Activated naive CD8-positive, alpha-beta T cell treated with anti-CD3 and anti-CD28 coated beads for 36 hours (primary cell): ENCODE data around the gene RAB11A. TPM values are rescaled to one million over a fixed set of nuclear protein-coding genes. Genes with fewer than 3 reads are reported as not detected.

Experiments used
- DNase-seq: peaks from one replicate; pipeline ENCODE4 v3.0.0; 2021
- H3K27ac Mint-ChIP-seq: one replicate; pipeline ENCODE4 v1.8.0; 2022; ENCODE audit warnings: mild to moderate bottlenecking, moderate library complexity, mixed read lengths
- H3K27me3 Mint-ChIP-seq: one replicate; pipeline ENCODE4 v1.8.0; 2022; ENCODE audit warnings: mild to moderate bottlenecking, mixed read lengths
- H3K36me3 Mint-ChIP-seq: one replicate; pipeline ENCODE4 v1.8.0; 2021; ENCODE audit warnings: mild to moderate bottlenecking, mixed read lengths
- H3K4me1 Mint-ChIP-seq: one replicate; pipeline ENCODE4 v1.8.0; 2021; ENCODE audit warnings: mixed read lengths
- H3K4me3 Mint-ChIP-seq: one replicate; pipeline ENCODE4 v1.8.0; 2022; ENCODE audit warnings: mild to moderate bottlenecking, moderate library complexity, mixed read lengths
- H3K9me3 Mint-ChIP-seq: one replicate; pipeline ENCODE4 v1.8.0; 2022; ENCODE audit warnings: mixed read lengths
- total RNA-seq, 2 experiments: library from RNA; stranded (reverse); gene quantifications; one replicate each; pipeline ENCODE4 v1.2.3, GENCODE V29; 2021

The RAB11A gene
- total RNA-seq, 2 experiments from 2014 or later, result 129 to 130 TPM

DNA sequence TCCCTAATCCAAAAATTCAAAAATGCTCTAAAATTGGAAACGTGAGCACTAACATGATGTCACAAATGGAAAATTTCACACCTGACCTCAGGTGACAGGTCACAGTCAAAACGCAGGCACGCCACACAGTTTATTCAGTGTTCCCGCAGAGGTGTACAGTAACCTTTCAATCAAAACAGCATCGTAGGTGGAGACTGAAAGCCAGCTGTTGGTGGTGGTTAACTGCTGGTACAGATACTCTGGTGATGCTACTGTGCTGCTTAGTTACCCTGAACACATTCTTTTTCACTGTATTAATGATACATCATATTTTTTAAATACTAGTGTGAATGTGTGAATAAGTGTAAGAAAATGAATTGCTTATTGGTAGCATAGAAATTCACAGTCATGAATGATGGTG is 23.8 kb downstream of the RAB11A start:
- Mint-ChIP-seq H3K27me3 (no peaks in the 10 kb centered on the region), H3K9me3 (no peaks in the 10 kb centered on the region), H3K36me3 (peaks cover 36% of the 10 kb centered on the region), H3K27ac (no peak overlapping the region), H3K4me1 (peaks cover 33% of the 10 kb centered on the region), H3K4me3 (no peak overlapping the region)
- DNase-seq, result no peak

DNA sequence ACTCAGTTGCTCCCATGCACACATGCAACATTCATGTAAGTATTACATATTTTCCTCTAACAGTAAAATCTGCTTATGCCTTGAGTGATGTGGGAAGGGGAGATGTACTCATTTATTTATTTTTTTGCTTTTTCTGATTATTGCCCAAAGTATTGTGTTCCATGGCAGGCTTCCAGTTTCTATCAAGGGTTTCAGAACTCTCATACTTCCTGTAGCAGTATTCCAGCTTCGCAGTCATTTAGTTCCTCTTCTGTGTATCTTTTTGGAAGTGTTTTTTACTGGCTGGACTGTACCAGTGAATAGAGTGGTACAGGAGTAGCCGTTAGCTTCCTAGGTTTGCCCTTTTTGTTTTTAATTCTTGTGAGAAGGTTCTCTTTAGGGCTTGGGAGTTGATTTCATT is 26.9 kb downstream of the RAB11A start:
- Mint-ChIP-seq H3K9me3 (no peaks in the 10 kb centered on the region), H3K4me1 (peaks cover 18% of the 10 kb centered on the region), H3K36me3 (peaks cover 18% of the 10 kb centered on the region), H3K27ac (no peak overlapping the region), H3K27me3 (no peaks in the 10 kb centered on the region), H3K4me3 (no peak overlapping the region)
- no peak for DNase-seq

DNA sequence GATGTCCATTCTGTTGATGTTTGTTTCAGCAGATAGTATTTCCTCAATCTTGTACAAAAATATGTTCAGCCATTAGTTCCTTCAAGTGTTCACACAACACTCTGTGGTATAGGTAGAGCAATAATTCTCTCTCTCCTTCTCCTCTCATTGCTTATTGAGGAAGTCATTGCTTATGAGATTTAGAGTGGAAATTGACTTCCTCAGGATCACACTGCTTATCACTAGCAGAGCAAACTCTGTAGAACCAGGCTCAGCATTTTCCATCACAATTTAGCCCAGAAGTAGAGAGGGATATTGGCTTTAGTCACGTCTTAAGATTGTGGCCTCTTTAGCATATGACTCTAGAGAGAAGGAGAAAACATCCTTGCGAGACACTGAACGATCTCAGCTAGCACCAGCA is 31.2 kb downstream of the RAB11A start:
- Mint-ChIP-seq H3K9me3 (no peaks in the 10 kb centered on the region), H3K27ac (no peak overlapping the region), H3K4me1 (peaks cover 19% of the 10 kb centered on the region), H3K27me3 (no peaks in the 10 kb centered on the region), H3K36me3 (peaks cover 6% of the 10 kb centered on the region), H3K4me3 (no peak overlapping the region)
- no peak for DNase-seq

DNA sequence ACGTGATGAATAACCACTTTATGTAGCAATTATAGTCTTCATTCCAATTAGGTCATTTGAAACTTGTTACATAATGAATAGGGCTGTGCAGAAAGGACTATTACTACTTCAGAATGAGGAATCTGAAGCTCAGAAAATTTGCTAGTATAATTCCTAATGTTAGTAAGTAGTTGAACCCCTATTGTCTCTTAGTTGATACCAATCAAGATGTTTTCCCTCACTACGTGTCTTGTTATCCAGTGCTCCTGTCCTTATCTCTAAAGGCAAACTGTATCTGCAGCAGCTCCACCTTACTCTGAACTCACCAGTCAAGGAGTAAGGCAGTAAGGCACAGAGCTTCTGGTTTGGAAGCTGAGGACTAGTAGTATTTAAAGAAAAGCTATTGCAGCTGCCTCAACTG is 32.0 kb downstream of the RAB11A start:
- DNase-seq, result no peak
- Mint-ChIP-seq H3K4me1 (peaks cover 16% of the 10 kb centered on the region), H3K9me3 (no peaks in the 10 kb centered on the region), H3K27ac (no peak overlapping the region), H3K27me3 (no peaks in the 10 kb centered on the region), H3K36me3 (peaks cover 8% of the 10 kb centered on the region), H3K4me3 (no peak overlapping the region)

DNA sequence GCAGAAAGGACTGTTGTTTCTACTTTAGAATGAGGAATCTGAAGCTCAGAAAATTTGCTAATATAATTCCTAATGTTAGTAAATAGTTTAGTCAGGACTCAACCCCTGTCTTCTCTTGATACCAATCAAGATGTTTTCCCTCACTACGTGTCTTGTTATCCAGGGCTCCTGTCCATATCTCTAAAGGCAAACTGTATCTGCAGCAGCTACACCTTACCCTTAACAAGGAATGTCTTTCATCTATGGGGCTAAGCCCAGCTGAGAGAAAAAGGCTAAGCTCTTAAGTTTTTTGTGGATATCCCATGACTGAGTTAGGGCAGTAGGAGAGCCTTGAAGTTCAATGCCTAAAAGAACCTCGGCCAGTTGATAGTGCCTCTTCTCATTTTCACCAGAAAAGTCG is 32.5 kb downstream of the RAB11A start:
- Mint-ChIP-seq H3K4me3 (no peak overlapping the region), H3K27ac (no peak overlapping the region), H3K36me3 (peaks cover 9% of the 10 kb centered on the region), H3K9me3 (no peaks in the 10 kb centered on the region), H3K4me1 (peaks cover 16% of the 10 kb centered on the region), H3K27me3 (no peaks in the 10 kb centered on the region)
- DNase-seq, result no peak

DNA sequence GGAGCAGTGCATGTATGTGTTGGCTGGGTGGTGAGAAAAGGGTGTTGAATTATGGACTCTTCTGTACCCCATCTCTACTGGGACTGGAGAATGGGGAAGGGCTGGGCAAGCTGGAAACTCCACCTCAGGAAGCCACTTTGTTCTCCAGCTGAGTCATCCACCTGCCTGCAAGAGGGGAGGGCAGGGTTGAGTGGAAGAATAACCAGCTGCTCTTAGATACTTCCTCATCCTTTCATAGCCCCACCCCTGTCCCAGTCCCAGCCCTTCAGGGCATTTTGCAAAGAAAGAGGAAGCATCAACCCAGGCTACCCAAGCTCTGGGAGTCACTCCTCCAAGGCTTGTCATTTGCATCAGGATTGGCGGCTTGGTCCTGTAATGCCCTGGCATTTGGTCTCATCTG is 33.1 kb downstream of the RAB11A start:
- no peak overlapping the region for H3K27ac Mint-ChIP-seq
- peaks cover 16% of the 10 kb centered on the region for H3K4me1 Mint-ChIP-seq
- peaks cover 11% of the 10 kb centered on the region for H3K36me3 Mint-ChIP-seq
- DNase-seq, result no peak
- no peaks in the 10 kb centered on the region for H3K9me3 Mint-ChIP-seq
- no peak overlapping the region for H3K4me3 Mint-ChIP-seq
- H3K27me3 Mint-ChIP-seq, result no peaks in the 10 kb centered on the region

DNA sequence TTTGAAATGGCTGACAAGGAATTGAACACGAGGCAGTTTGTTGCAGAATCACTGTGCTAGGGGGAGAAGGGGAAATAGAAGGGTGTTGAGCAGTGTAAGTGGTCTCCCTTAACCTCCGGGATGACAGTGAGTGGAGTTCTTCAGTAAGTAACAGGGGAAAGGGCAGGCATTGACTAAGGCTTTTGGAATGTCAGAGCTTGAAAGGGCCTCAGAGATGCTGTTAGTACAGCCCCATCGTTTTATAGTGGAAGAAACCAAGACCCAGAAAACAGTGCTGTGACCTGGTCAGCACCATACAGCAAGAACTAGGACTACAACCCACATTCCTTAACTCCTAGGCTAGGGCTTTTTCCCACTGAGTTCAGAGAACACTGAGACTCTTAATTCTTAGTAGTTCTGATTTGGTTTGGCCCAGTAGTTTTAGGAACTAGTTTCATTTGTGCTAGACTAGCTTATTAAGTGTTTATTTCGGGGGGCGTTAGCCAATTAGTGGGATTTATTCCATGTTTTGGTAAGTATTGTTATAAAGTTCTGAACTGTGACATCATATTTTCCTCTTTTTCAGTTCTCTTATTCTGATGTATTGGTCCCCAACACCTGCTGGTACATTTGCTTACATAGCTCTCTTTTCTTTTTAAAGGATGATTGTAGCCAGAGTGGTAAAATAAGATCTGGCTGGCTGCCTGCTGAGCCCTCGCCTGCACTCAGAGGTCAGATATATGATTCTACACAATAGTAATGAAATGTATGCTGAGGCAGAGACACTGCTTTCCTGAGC is 34.2 kb downstream of the RAB11A start:
- Mint-ChIP-seq H3K4me1 (peaks cover 16% of the 10 kb centered on the region), H3K9me3 (no peaks in the 10 kb centered on the region), H3K27ac (no peak overlapping the region), H3K36me3 (peaks cover 9% of the 10 kb centered on the region), H3K27me3 (no peaks in the 10 kb centered on the region), H3K4me3 (no peak overlapping the region)
- no peak for DNase-seq

DNA sequence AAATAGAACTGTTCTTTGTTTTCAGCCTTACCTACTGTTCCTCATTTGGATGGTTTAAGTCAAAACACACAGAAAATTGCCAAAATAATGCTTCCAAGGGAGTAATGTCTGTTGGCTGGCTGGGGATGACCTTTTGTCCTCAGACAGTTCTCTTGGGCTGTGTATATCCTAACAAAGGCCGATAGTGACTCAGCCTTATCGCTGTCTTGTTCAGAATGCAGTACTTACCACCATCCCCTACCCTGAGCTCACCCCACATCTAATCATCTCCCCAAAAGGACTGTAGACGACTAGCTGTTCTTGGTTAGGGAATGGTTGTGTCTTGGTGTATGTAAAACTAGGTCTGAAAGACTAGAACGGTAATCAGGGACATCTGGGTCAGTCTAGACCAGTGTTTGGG is 35.0 kb downstream of the RAB11A start:
- Mint-ChIP-seq H3K4me3 (no peak overlapping the region), H3K36me3 (peaks cover 6% of the 10 kb centered on the region), H3K4me1 (peaks cover 16% of the 10 kb centered on the region), H3K27me3 (no peaks in the 10 kb centered on the region), H3K9me3 (no peaks in the 10 kb centered on the region), H3K27ac (no peak overlapping the region)
- no peak for DNase-seq

DNA sequence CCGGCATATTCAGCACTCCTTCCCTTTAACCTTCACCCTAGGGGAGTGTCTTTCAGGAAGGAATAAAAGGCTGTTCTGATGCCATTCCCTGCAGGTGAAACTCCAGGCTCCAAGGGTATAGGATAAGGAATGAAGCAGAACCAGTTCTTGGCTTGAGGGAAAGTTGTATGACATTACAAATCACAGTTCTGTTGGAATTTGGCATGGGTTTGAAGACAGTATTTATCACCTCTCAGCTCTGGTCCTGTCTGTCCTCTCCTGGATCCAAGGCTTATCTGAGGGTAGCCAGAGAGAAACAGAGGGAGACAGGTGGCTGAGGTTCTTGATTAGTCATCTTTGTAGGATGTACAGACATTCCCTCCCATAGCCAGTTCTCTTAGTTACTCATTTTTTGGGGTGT is 37.1 kb downstream of the RAB11A start:
- no peak overlapping the region for H3K27ac Mint-ChIP-seq
- no peak for DNase-seq
- no peak overlapping the region for H3K4me3 Mint-ChIP-seq
- no peaks in the 10 kb centered on the region for H3K27me3 Mint-ChIP-seq
- H3K4me1 Mint-ChIP-seq, result peaks cover 11% of the 10 kb centered on the region
- no peaks in the 10 kb centered on the region for H3K9me3 Mint-ChIP-seq
- peaks cover 6% of the 10 kb centered on the region for H3K36me3 Mint-ChIP-seq

DNA sequence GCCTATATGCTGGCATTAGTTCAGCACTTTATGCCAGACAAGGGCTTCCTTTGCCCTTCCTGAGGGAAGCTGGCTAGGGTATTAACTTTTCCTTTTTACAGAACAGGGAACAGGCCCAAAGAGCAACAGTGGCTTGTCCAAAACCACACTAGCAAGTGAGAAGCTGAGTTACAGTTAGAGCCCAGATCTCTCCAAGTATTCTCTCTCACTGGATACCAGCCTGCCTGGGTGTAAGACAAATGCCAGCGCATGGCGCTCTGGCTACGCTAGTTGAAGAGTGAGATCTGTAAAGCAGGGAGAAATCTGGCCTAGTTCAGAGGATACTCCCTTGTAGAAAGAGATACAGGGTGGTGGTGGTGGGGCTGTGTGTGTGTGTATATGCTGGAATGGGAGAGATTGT is 38.4 kb downstream of the RAB11A start:
- no peak overlapping the region for H3K27ac Mint-ChIP-seq
- peaks cover 6% of the 10 kb centered on the region for H3K36me3 Mint-ChIP-seq
- DNase-seq, result no peak
- H3K9me3 Mint-ChIP-seq, result no peaks in the 10 kb centered on the region
- peaks cover 3% of the 10 kb centered on the region for H3K4me1 Mint-ChIP-seq
- H3K4me3 Mint-ChIP-seq, result no peak overlapping the region
- no peaks in the 10 kb centered on the region for H3K27me3 Mint-ChIP-seq

DNA sequence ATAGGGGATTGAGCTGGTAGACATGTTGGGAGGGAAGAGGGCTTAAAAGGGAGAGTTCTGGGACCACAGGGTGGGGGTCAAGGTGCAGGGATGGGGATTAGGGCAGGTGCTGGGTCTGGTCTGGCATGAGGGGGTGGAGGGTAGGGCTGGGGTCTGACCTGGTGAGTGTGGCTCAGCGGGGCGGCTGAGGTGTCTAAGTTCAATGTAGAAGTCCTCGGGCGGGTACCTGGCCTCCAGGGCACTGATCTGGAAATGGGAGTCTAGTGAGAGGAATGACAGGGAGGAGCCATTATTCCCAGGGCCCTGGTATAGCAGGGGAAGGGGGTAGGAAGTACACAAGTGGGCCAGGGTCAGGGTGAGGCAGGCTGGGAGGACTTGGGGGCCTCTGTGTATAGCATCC is 39.6 kb downstream of the RAB11A start:
- DNase-seq, result no peak
- no peaks in the 10 kb centered on the region for H3K4me1 Mint-ChIP-seq
- no peak overlapping the region for H3K4me3 Mint-ChIP-seq
- peaks cover 6% of the 10 kb centered on the region for H3K36me3 Mint-ChIP-seq
- no peaks in the 10 kb centered on the region for H3K27me3 Mint-ChIP-seq
- H3K27ac Mint-ChIP-seq, result no peak overlapping the region
- H3K9me3 Mint-ChIP-seq, result no peaks in the 10 kb centered on the region

DNA sequence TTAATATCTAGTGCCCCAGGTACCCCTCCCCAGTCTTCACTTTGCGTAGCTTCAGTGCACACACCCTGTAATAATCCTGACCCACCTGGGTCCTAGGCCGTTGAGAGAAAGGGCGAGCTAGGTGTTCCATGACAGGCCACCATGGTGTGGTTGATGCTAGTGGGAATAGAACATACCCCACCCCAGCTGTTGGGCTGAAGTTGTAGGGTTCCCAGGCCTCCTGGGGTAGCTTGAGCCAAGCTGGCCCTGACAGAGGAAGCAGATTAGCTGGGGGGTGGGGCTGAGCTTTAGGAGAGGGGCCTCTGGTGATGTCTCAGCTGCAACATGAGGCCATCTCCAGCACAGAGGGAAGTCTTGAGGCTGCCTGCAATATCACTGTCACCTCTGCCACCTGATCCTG is 40.5 kb downstream of the RAB11A start:
- Mint-ChIP-seq H3K9me3 (no peaks in the 10 kb centered on the region), H3K27me3 (no peaks in the 10 kb centered on the region), H3K4me1 (no peaks in the 10 kb centered on the region), H3K36me3 (peaks cover 6% of the 10 kb centered on the region), H3K27ac (no peak overlapping the region), H3K4me3 (no peak overlapping the region)
- DNase-seq, result no peak

DNA sequence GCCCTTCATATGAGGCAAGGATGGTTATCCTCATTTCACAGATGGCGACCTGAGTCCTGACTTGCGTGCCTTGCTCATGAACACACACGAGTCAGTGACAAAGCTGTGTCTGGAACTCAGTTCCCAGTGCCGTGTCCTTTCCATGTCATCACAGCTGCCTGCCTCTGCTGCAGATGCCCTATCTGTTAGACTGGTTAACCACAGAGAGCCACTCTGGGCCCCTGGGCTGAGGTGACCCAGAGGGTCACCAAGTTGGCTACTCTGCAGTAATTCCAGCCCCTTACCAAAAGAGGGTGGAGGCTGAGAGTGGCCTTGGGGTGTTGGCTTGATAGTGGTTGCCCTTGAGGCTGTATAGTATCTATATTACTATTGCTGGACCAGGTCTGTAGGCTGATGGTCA is 41.0 kb downstream of the RAB11A start:
- no peak overlapping the region for H3K27ac Mint-ChIP-seq
- no peaks in the 10 kb centered on the region for H3K4me1 Mint-ChIP-seq

DNA sequence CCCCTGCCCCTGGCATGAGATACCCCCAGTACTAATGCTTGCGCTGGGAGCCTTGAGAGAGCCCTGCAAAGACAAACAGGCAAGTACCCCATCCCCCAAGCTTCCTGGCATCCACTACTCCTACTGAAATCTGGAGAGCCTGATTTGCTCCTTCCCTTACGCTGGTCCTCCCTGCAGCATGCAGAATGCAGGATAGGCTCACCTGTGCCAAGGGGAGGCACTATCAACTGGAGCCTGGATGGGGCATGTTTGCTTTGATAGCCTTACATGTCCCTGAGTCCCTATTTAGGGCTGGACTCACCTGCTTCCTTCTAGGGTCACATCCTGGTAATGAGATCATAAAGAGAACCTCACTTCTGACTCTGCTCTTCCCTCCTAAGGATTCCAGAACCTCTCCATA is 42.9 kb downstream of the RAB11A start:
- no peak overlapping the region for H3K4me3 Mint-ChIP-seq
- no peaks in the 10 kb centered on the region for H3K27me3 Mint-ChIP-seq
- no peaks in the 10 kb centered on the region for H3K36me3 Mint-ChIP-seq
- no peak overlapping the region for H3K27ac Mint-ChIP-seq
- DNase-seq, result no peak
- H3K4me1 Mint-ChIP-seq, result peaks cover 7% of the 10 kb centered on the region
- no peaks in the 10 kb centered on the region for H3K9me3 Mint-ChIP-seq

More for the DNA sequence above, 41.0 kb downstream of the RAB11A start:
- Mint-ChIP-seq H3K4me3 (no peak overlapping the region), H3K27me3 (no peaks in the 10 kb centered on the region), H3K36me3 (peaks cover 6% of the 10 kb centered on the region), H3K9me3 (no peaks in the 10 kb centered on the region)
- no peak for DNase-seq

DNA sequence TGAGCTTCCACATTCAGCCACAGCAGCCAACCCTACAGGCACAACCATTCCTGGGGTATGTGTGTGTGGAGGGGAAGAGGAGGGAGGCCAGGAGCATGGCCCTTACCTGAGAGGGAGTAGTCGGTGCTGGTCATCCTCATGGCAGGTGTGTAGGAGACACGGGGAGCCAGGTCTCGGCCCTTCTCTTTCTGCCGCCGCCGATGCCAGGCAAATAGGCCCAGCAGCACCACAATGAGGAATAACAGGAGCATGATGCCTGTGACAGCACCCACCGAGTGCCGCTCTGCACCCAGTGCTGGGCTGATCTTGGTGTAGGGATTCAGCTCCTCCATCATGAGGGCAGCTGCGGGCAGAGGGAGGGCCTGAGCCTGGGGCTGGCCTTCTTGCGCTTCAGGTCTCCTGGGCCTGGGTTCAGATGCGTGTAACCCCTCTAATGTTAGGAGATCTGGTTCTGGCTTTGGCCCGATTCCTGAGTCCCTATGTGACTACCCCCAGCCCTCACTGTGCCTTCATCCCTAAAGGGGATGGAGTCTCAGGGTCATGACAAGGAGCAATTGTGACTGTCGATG is 44.4 kb downstream of the RAB11A start:
- no peaks in the 10 kb centered on the region for H3K9me3 Mint-ChIP-seq
- no peak overlapping the region for H3K27ac Mint-ChIP-seq
- no peak overlapping the region for H3K4me3 Mint-ChIP-seq
- DNase-seq, result no peak
- peaks cover 18% of the 10 kb centered on the region for H3K4me1 Mint-ChIP-seq
- no peaks in the 10 kb centered on the region for H3K27me3 Mint-ChIP-seq
- H3K36me3 Mint-ChIP-seq, result no peaks in the 10 kb centered on the region

DNA sequence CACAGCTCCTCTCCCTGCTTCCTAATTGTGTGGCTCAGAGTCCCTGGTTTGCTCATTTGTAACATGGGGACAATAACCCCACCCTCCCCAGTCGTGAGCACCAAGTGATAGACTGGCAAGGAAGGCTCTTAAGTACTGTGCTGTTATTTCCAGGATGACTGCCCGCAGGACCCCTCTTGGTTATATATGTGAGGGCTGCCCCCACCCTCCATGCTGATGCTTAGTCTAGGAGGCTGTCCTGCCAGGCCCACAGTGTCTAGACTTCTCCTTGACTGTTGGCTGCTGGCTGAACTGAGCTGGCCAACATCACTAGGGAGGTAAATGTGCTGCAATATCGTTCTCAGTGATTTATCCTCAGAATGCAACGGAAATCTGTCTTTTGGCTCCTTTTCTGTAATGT is 45.1 kb downstream of the RAB11A start:
- Mint-ChIP-seq H3K9me3 (no peaks in the 10 kb centered on the region), H3K27me3 (no peaks in the 10 kb centered on the region), H3K4me3 (no peak overlapping the region), H3K36me3 (no peaks in the 10 kb centered on the region), H3K27ac (no peak overlapping the region), H3K4me1 (peaks cover 20% of the 10 kb centered on the region)
- DNase-seq, result no peak
